GM12801 (cell line): Measurements from ENCODE around the gene NPAS3.

Experiments
- CTCF ChIP-seq: IDR thresholded peaks from one replicate; pipeline ENCODE4 v1.5.1; 2011; ENCODE audit warnings: control low read depth; ENCODE audit not compliant: insufficient read length; ENCODE audit errors: extremely low read depth

NPAS3 gene

GRCh38 chr14:33780035-33780434, 841.4 kb downstream of the NPAS3 start:
- TF ChIP-seq CTCF = no peak

- no peak for TF ChIP-seq CTCF
These were observed 842.6 kb downstream of the NPAS3 start for GRCh38 chr14:33781236-33781635.

DNA sequence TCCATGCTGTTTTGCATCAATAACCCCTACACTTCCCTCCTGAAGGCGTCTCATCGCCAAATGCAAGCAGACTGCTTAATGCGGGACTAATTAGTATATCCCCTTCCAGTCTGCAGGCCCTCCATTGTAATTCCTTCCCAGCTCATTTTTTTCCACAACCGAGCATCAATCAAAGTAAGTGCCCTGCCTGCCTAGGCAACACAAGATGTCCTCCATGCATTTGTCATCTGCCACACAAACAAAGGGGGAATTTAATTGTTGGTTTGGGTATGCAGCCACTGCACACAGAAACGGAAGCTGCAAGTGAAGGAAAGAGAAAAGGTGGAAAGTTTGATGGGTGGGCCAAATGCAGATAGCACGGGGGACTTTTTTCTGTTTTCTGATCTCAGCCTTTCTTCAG, 844.2 kb downstream of the NPAS3 start:
- no peak for TF ChIP-seq CTCF

DNA sequence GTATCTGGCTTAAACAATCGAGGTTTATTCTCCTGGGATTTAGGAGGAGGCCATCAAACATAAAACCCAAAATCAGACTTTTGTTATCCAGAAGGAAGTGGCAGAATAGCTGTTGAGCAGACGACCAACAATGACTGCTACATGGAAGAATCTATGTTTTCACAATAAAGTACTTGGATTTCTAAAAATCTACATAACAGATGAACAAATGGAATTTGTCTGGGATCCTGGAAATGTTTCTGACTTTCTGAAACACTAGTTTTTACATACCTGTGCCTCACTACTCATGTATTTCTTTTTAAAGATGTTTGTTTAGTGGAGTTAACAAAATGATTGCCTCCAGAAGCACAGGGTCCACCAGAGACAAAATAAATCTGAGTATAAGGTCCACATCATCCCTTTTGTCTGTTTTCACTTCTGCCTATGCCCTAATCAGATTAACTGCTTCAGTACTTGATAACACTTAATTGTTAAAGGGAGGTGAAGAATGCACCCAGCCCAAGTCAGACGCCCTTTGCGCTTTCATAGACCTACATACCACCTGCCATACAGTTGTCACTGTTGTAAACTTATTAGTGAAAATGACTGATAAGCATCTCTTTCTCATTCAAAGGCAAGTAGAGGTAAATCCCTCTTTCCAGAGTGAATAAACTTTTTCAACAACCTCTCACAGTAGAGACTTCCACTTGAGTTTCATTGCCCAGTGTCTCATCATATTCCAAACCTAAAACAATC, 847.6 kb downstream of the NPAS3 start:
- no peak for TF ChIP-seq CTCF

GRCh38 chr14:33788161-33788560, 849.5 kb downstream of the NPAS3 start:
- no peak for TF ChIP-seq CTCF

GRCh38 chr14:33790996-33791395, 852.3 kb downstream of the NPAS3 start:
- TF ChIP-seq CTCF = no peak

DNA sequence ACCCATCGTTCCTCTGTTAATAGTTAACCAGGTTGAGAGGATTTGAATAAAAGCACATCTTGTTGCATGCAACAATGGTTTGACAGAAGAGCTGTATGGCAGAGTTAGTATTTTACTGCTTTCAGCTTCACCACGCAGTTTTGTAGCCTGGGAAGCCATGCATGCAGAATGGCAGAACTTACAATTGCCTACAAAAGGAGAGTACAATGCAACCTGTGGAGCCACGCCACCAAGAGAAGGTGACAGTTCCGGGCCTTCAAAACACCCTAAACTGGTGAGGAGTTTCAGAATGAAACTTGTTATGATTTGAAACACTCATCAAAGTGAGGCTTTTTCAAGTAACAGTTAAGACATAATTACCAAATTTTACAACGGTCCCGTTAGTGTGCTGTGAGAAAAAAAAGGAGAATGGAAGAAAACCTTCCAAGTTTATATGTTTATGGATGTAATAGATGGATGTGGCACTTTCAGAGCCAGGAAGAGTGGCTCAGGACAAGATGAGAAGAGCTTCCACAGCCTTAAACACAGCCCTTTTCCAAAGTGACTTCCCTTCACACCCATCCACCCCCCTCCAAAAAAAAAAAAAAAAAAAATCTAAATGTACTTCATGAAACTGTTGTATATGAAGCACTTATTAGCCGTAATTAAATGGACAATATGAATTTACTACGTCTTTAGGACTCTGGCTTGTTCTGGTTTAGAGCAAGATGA, 853.5 kb downstream of the NPAS3 start:
- TF ChIP-seq CTCF = no peak
